Thyroid gland (tissue), 4 donors: ENCODE measurements around the gene ZNF141.

Source experiments
- POLR2A ChIP-seq, 2 donors: fragments of 450-650 bp; IDR thresholded peaks; one replicate each; pipeline ENCODE4 v1.6.1; 2017; ENCODE audit warnings: antibody characterized with exemption in 2 of 2, mild to moderate bottlenecking in 2 of 2, moderate library complexity in 1 of 2
- TF ChIP-seq, protein P1 (sequence below), 6 experiments: fragments of 200-600 bp in 3 of 6; fragments of 450-650 bp in 3 of 6; sonication (generic) in 3 of 6; IDR thresholded peaks; one replicate each; pipeline ENCODE4 v1.5.1; 2016 to 2019; ENCODE audit warnings: antibody characterized with exemption in 6 of 6, mild to moderate bottlenecking in 2 of 6, inconsistent platforms in 1 of 6, moderate library complexity in 1 of 6

DNA sequence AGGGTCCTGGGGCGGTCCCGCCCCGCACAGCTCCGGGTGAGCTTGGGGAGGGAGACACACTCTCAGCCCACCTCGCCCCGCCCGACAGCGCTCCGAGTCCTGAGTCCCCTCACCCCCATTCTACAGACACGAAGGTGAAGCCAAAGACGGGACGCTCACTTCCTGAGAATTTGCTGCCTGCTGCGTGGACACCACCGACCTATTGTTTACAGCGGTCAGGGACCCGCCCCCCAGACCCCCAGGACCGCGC, 796 bp upstream of the ZNF141 start:
- TF ChIP-seq, protein P1, sequence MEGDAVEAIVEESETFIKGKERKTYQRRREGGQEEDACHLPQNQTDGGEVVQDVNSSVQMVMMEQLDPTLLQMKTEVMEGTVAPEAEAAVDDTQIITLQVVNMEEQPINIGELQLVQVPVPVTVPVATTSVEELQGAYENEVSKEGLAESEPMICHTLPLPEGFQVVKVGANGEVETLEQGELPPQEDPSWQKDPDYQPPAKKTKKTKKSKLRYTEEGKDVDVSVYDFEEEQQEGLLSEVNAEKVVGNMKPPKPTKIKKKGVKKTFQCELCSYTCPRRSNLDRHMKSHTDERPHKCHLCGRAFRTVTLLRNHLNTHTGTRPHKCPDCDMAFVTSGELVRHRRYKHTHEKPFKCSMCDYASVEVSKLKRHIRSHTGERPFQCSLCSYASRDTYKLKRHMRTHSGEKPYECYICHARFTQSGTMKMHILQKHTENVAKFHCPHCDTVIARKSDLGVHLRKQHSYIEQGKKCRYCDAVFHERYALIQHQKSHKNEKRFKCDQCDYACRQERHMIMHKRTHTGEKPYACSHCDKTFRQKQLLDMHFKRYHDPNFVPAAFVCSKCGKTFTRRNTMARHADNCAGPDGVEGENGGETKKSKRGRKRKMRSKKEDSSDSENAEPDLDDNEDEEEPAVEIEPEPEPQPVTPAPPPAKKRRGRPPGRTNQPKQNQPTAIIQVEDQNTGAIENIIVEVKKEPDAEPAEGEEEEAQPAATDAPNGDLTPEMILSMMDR (IDR thresholded peaks at IDR 0.05), result no peak
- TF ChIP-seq POLR2A (IDR thresholded peaks at IDR 0.05), result no peak
